Measurements from ENCODE around the gene NFYC. TPM values are rescaled to one million over a fixed set of nuclear protein-coding genes. Genes with fewer than 3 reads are reported as not detected.

Gene NFYC
- total RNA-seq, 1 experiment from 2014 or later = 63.3 TPM

DNA sequence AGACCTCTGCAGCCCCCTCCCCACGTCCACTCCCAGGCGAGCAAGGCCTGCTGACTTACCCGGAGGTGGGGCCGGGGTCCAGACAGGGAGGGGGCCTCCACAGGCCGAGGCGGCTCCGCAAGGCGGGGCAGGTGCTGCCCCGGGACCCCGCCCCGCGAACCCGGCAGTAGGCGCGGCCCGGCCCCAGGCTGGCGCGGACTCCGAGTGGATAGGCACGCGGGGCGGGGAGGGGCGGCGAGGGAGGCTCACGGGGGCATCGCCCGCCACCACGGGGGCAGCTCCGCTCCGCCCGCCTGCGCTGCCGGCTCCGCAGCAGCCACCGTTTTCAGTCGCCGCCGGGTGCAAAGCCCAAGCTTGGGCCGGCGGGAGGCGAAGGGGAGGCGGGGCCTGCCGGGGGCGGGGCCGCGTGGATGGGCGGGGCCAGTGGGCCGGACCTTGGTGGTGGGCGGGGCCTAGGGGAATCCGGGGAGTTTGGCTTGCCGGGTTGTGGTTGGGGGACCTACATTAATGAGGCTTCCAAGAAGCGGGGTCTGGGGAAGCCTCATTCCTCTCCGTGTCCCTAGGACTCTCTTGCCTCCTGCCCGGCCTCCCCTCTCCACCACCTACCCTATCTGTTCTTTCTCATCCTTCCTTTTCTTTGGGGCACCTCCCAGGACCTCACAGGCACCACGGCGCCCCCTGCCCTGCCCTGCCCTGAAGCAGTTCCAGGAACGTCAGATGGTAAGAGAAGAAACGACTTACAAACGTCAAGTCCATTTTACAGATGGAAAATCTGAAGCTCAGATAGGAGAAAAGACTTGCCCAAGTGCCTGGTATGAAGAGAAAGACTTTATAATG, 26.0 kb upstream of the NFYC start, which contains the start of gene RIMS3:
TSS of gene RIMS3 (minus strand) at position 348 of the 837 bp plus-strand sequence. CDS start 23,757 bp downstream, outside the sequence.
- Histone ChIP-seq H3K9me3 (ENCODE audit: control insufficient read depth in 1 of 2, insufficient read depth in 1 of 2, low read depth in 1 of 2, low read length in 2 of 2) (no peaks in the 10 kb centered on the region), H4K20me1 (ENCODE audit: insufficient read depth) (no peaks in the 10 kb centered on the region), H2AFZ (ENCODE audit: low read depth, low read length, poor library complexity, severe bottlenecking) (peak within 1 kb of the TSS; percentile 86), H3K4me3 (replicated peaks in 1 of 2; ENCODE audit: low read depth in 1 of 2, low read length in 2 of 2) (peak within 1 kb of the TSS; percentile 53 to 71), H3K4me1 (ENCODE audit: control insufficient read depth in 1 of 2, insufficient read depth in 2 of 2, low read length in 2 of 2) (peaks cover 9 to 44% of the 10 kb centered on the region in 2 experiments), H3K27me3 (ENCODE audit: insufficient read depth, low read length) (no peaks in the 10 kb centered on the region), H3K9me2 (ENCODE audit: insufficient read depth) (no peaks in the 10 kb centered on the region), H3K4me2 (ENCODE audit: low read length) (peak within 1 kb of the TSS; percentile 97), H3K36me3 (ENCODE audit: control insufficient read depth in 1 of 2, insufficient read depth in 2 of 2, low read length in 2 of 2) (no peaks in the 10 kb centered on the region), H3K27ac (ENCODE audit: low read depth, low read length) (no peak within 1 kb of the TSS; the same call in 1 of the 2 replicates), H3K9ac (ENCODE audit: low read length) (peak within 1 kb of the TSS; percentile 69), H3K79me2 (ENCODE audit: insufficient read depth, low read length) (no peaks in the 10 kb centered on the region)
- intact Hi-C loops (cut with micrococcal nuclease) = loop anchor here (5.0 kb wide), 1 partner anchor 133 kb away; the partner anchor contains the start of gene ZNF684
- CTCF ChIA-PET = interaction anchor here (0.8 to 1.6 kb wide), 2 partner anchors 26 to 40 kb away, joined by 4 read pairs; partner anchors contain the start of gene NFYC
- peak; percentile 87 for ATAC-seq
- BruUV-seq (replicated peaks) = no TSS peak
- peak; percentile 42 for DNase-seq (ENCODE audit: low read depth, low spot score)
- TF ChIP-seq ZFX (IDR thresholded peaks at IDR 0.05) = peak; percentile 27; the same call in 1 of the 2 replicates
- TF ChIP-seq YY1 (IDR thresholded peaks at IDR 0.05; ENCODE audit: extremely low read depth, insufficient replicate concordance, low read depth, low read length) = no peak
- no peak for TF ChIP-seq EGR1 (IDR thresholded peaks at IDR 0.05; ENCODE audit: low read depth)
- TF ChIP-seq, protein P1, sequence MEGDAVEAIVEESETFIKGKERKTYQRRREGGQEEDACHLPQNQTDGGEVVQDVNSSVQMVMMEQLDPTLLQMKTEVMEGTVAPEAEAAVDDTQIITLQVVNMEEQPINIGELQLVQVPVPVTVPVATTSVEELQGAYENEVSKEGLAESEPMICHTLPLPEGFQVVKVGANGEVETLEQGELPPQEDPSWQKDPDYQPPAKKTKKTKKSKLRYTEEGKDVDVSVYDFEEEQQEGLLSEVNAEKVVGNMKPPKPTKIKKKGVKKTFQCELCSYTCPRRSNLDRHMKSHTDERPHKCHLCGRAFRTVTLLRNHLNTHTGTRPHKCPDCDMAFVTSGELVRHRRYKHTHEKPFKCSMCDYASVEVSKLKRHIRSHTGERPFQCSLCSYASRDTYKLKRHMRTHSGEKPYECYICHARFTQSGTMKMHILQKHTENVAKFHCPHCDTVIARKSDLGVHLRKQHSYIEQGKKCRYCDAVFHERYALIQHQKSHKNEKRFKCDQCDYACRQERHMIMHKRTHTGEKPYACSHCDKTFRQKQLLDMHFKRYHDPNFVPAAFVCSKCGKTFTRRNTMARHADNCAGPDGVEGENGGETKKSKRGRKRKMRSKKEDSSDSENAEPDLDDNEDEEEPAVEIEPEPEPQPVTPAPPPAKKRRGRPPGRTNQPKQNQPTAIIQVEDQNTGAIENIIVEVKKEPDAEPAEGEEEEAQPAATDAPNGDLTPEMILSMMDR (IDR thresholded peaks at IDR 0.05 in 2 of 3, conservative IDR thresholded peaks at IDR 0.05 in 1 of 3; ENCODE audit: borderline replicate concordance in 1 of 3, insufficient read depth in 1 of 3, low read depth in 2 of 3, low read length in 2 of 3) = peak; percentile 29 to 39 (median 33); a peak in 5 of 6 replicates
- peak; percentile 61 for TF ChIP-seq POLR2AphosphoS5 (IDR thresholded peaks at IDR 0.05; ENCODE audit: low read depth, low read length)
- no peak for TF ChIP-seq TCF7L2 (IDR thresholded peaks at IDR 0.05; ENCODE audit: borderline replicate concordance, extremely low read depth, insufficient read depth, insufficient read length)
- TF ChIP-seq SP1 (IDR thresholded peaks at IDR 0.05; ENCODE audit: low read depth) = 0 out of 2 replicates have a peak, but pooled peaks have one; percentile 10
- TF ChIP-seq SRF (IDR thresholded peaks at IDR 0.05; ENCODE audit: low read depth) = no peak
- no peak for TF ChIP-seq EZH2 (IDR thresholded peaks at IDR 0.05)
- TF ChIP-seq FOSL1 (IDR thresholded peaks at IDR 0.05; ENCODE audit: low read depth) = no peak
- POLR2A ChIA-PET = interaction anchor here (2.3 kb wide), 1 partner anchor 26 kb away, joined by 12 read pairs; the partner anchor contains the start of gene NFYC
- RAD21 ChIA-PET (ENCODE audit: low non-redundant PET in 1 of 2, low total read pairs in 2 of 2, uncharacterized antibody in 2 of 2, unreplicated experiment in 2 of 2) = no interaction called here
